ENCODE data around the gene PRB3. TPM values are rescaled to one million over a fixed set of nuclear protein-coding genes. Genes with fewer than 3 reads are reported as not detected.

PRB3 gene
- polyA plus RNA-seq, 3 donors, result not detected

GRCh38 chr12:11228296-11228879 lies 41.1 kb downstream of the PRB3 start:
- H3K4me3 Mint-ChIP-seq, result no peak overlapping the region
- no peaks in the 10 kb centered on the region for H3K27me3 ChIP-seq (ENCODE audit: control insufficient read depth in 2 of 2, insufficient read depth in 2 of 2, low read length in 2 of 2)
- no peak overlapping the region for H3K4me3 ChIP-seq (replicated peaks in 1 of 3; ENCODE audit: low read depth in 2 of 3, low read length in 3 of 3)
- no peaks in the 10 kb centered on the region for H3K36me3 Mint-ChIP-seq
- no peaks in the 10 kb centered on the region for H3K36me3 ChIP-seq (replicated peaks in 1 of 2; ENCODE audit: control insufficient read depth in 1 of 2, insufficient read depth in 2 of 2, low read length in 2 of 2)
- H2AFZ ChIP-seq (ENCODE audit: insufficient read depth, low read depth, low read length, poor library complexity, severe bottlenecking), result no peak overlapping the region
- H3K4me2 ChIP-seq (replicated peaks; ENCODE audit: extremely low read depth, low read length, poor library complexity, severe bottlenecking), result no peak overlapping the region
- intact Hi-C loops (cut with micrococcal nuclease), result loop anchor here in 1 of 2 donors (10.0 kb wide), 1 partner anchor 256 kb away; no protein-coding TSS in a partner anchor
- no peaks in the 10 kb centered on the region for H4K20me1 ChIP-seq (ENCODE audit: insufficient read depth, low read length)
- H3K27ac Mint-ChIP-seq, result no peak overlapping the region
- H3K9me3 ChIP-seq (replicated peaks in 1 of 2; ENCODE audit: control insufficient read depth in 1 of 2, insufficient read depth in 1 of 2, low read length in 2 of 2), result no peaks in the 10 kb centered on the region
- H3K4me1 Mint-ChIP-seq, result no peaks in the 10 kb centered on the region
- H3K4me1 ChIP-seq (ENCODE audit: control insufficient read depth in 1 of 2, insufficient read depth in 2 of 2, low read length in 2 of 2), result no peaks in the 10 kb centered on the region
- H3K27me3 Mint-ChIP-seq (ENCODE audit: low read depth in 3 of 3), result peaks cover 0 to 3% (median 0%) of the 10 kb centered on the region in 3 donors
- DNase-seq, result peak in 1 of 3 donors; percentile 5
- H3K79me2 ChIP-seq (ENCODE audit: insufficient read depth, low read length), result no peaks in the 10 kb centered on the region
- H3K9me3 Mint-ChIP-seq, result peaks cover 0 to 1% (median 0%) of the 10 kb centered on the region in 7 donors
- H3K9ac ChIP-seq (ENCODE audit: insufficient read depth, low read length, poor library complexity, severe bottlenecking), result no peak overlapping the region
- H3K27ac ChIP-seq (ENCODE audit: low read depth in 1 of 2, low read length in 2 of 2), result no peak overlapping the region
- WGBS (ENCODE audit: insufficient coverage), result no CpG with 5 or more reads among the region's 5 CpGs
- TF ChIP-seq, protein P1, sequence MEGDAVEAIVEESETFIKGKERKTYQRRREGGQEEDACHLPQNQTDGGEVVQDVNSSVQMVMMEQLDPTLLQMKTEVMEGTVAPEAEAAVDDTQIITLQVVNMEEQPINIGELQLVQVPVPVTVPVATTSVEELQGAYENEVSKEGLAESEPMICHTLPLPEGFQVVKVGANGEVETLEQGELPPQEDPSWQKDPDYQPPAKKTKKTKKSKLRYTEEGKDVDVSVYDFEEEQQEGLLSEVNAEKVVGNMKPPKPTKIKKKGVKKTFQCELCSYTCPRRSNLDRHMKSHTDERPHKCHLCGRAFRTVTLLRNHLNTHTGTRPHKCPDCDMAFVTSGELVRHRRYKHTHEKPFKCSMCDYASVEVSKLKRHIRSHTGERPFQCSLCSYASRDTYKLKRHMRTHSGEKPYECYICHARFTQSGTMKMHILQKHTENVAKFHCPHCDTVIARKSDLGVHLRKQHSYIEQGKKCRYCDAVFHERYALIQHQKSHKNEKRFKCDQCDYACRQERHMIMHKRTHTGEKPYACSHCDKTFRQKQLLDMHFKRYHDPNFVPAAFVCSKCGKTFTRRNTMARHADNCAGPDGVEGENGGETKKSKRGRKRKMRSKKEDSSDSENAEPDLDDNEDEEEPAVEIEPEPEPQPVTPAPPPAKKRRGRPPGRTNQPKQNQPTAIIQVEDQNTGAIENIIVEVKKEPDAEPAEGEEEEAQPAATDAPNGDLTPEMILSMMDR (IDR thresholded peaks at IDR 0.05), result peak; percentile 55

DNA sequence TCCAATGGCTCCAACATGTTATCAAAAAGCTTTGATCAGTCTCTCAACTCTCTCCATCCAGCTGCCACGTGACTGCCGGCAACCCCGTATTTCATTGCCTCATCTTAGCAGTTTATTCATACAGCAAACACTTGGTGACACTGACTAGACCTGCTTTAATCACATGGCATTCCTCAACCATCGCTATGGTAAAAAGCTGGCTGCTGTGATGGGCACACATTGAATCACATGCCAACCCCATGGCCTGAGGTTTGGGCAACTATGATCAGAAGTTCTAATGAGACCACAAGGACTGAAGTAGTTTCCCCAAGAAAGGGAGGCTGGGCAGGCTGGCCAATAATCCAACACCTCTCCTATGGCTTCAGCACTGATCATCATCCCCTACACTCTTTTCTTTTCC lies 42.1 kb downstream of the PRB3 start:
- Histone ChIP-seq H3K9ac (ENCODE audit: insufficient read depth, low read length, poor library complexity, severe bottlenecking) (no peak overlapping the region), H3K9me3 (replicated peaks in 1 of 2; ENCODE audit: control insufficient read depth in 1 of 2, insufficient read depth in 1 of 2, low read length in 2 of 2) (no peaks in the 10 kb centered on the region), H3K4me3 (replicated peaks in 1 of 3; ENCODE audit: low read depth in 2 of 3, low read length in 3 of 3) (no peak overlapping the region), H2AFZ (ENCODE audit: insufficient read depth, low read depth, low read length, poor library complexity, severe bottlenecking) (no peak overlapping the region), H3K27me3 (ENCODE audit: control insufficient read depth in 2 of 2, insufficient read depth in 2 of 2, low read length in 2 of 2) (no peaks in the 10 kb centered on the region), H4K20me1 (ENCODE audit: insufficient read depth, low read length) (no peaks in the 10 kb centered on the region), H3K27ac (ENCODE audit: low read depth in 1 of 2, low read length in 2 of 2) (no peak overlapping the region), H3K36me3 (replicated peaks in 1 of 2; ENCODE audit: control insufficient read depth in 1 of 2, insufficient read depth in 2 of 2, low read length in 2 of 2) (no peaks in the 10 kb centered on the region), H3K4me1 (ENCODE audit: control insufficient read depth in 1 of 2, insufficient read depth in 2 of 2, low read length in 2 of 2) (no peaks in the 10 kb centered on the region), H3K4me2 (replicated peaks; ENCODE audit: extremely low read depth, low read length, poor library complexity, severe bottlenecking) (no peak overlapping the region), H3K79me2 (ENCODE audit: insufficient read depth, low read length) (no peaks in the 10 kb centered on the region)
- intact Hi-C loops (cut with micrococcal nuclease), result loop anchor here in 1 of 2 donors (10.0 kb wide), 1 partner anchor 257 kb away; no protein-coding TSS in a partner anchor
- peaks cover 0 to 5% (median 0%) of the 10 kb centered on the region in 7 donors for H3K9me3 Mint-ChIP-seq
- no peak for DNase-seq
- TF ChIP-seq, protein P1 (IDR thresholded peaks at IDR 0.05), result no peak
- H3K4me1 Mint-ChIP-seq, result no peaks in the 10 kb centered on the region
- peaks cover 0 to 3% (median 0%) of the 10 kb centered on the region in 3 donors for H3K27me3 Mint-ChIP-seq (ENCODE audit: low read depth in 3 of 3)
- no peaks in the 10 kb centered on the region for H3K36me3 Mint-ChIP-seq
- 98% methylated on average over 4 of the region's 4 CpGs for whole genome bisulfite sequencing (ENCODE audit: insufficient coverage)
- no peak overlapping the region for H3K27ac Mint-ChIP-seq
- no peak overlapping the region for H3K4me3 Mint-ChIP-seq

Other genes with a start within 250 kb of the PRB3 start
- gene TAS2R19, start 247.1 kb downstream of the PRB3 start, polyA plus RNA-seq, result under 1 TPM in 1 of 3 donors, not detected in 2; 0.29 TPM
- gene TAS2R31, start 238.3 kb downstream of the PRB3 start, polyA plus RNA-seq, result under 1 TPM in 1 of 3 donors, not detected in 2; 0.29 TPM
- under 1 TPM in 1 of 3 donors, not detected in 2; 0.36 TPM for gene TAS2R46, start 207.4 kb downstream of the PRB3 start, polyA plus RNA-seq
- not detected for gene TAS2R43, start 177.4 kb downstream of the PRB3 start, polyA plus RNA-seq
- gene TAS2R30, start 135.1 kb downstream of the PRB3 start, polyA plus RNA-seq, result under 1 TPM in 1 of 3 donors, not detected in 2; 0.05 TPM
- 1 to 10 TPM; 1.4 to 7.8 (median 7.3) TPM for gene SMIM10L1, start 98.5 kb downstream of the PRB3 start, polyA plus RNA-seq
- gene TAS2R42, start 82.8 kb downstream of the PRB3 start, polyA plus RNA-seq, result not detected
- not detected for gene PRB4, start 40.7 kb upstream of the PRB3 start, polyA plus RNA-seq
- not detected for gene PRB2, start 125.9 kb upstream of the PRB3 start, polyA plus RNA-seq